ENCODE data around the gene GAS2L1.

Gene GAS2L1

DNA sequence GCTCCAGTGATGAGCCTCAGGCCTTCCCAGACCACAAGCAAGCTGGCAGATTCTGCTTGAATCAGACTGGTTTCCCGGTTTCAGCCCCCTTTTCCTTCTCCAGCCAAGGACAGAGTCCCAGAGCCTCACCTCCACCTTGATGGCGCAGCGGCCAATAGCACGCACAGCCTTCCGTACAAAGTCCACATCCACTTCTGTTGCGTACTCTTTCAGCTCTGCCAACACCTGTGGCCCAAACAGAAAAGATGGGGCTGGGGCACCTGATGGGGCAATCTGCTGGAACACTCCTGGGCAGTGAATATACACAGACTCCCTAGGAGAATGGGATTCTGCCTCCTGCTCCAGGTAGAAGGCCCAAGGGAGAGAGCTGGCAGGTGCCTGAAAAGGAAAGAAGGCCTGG lies 44.6 kb downstream of the GAS2L1 start:
- Histone ChIP-seq H3K27ac (ENCODE audit: low read length, poor library complexity, severe bottlenecking) (no peak overlapping the region), H2BK5ac (ENCODE audit: low read depth, low read length, poor library complexity, severe bottlenecking) (no peak overlapping the region), H3K9ac (ENCODE audit: low read length) (no peak overlapping the region), H3K27me3 (ENCODE audit: control insufficient read depth in 1 of 2, insufficient read depth in 1 of 2, low read length in 2 of 2) (no peaks in the 10 kb centered on the region), H3K79me1 (replicated peaks; ENCODE audit: low read length, poor library complexity, severe bottlenecking) (peaks cover 9% of the 10 kb centered on the region), H2BK12ac (ENCODE audit: low read length in 2 of 2) (no peak overlapping the region), H3K4me2 (ENCODE audit: low read length, poor library complexity, severe bottlenecking) (no peak overlapping the region), H3K23ac (ENCODE audit: low read length in 2 of 2) (no peak overlapping the region), H4K8ac (ENCODE audit: low read length) (no peak overlapping the region), H2BK15ac (ENCODE audit: low read depth, poor library complexity, severe bottlenecking) (no peak overlapping the region), H3K4ac (ENCODE audit: low read depth in 1 of 2, low read length in 2 of 2) (no peak overlapping the region), H3K4me3 (ENCODE audit: insufficient read depth in 1 of 2, low read depth in 1 of 2, low read length in 2 of 2) (no peak overlapping the region), H3K14ac (ENCODE audit: low read length in 2 of 2) (no peak overlapping the region), H3K9me3 (ENCODE audit: control insufficient read depth, low read length) (no peaks in the 10 kb centered on the region), H4K91ac (ENCODE audit: low read length) (no peak overlapping the region), H3K4me1 (ENCODE audit: control insufficient read depth, insufficient read depth, low read depth, low read length) (peaks cover 3% of the 10 kb centered on the region), H3K36me3 (ENCODE audit: control insufficient read depth in 1 of 2, insufficient read depth in 2 of 2, low read depth in 1 of 2, low read length in 2 of 2) (peaks cover 79 to 96% of the 10 kb centered on the region in 2 experiments), H3K18ac (ENCODE audit: low read depth in 1 of 2, low read length in 2 of 2) (no peak overlapping the region), H2AFZ (ENCODE audit: low read depth, low read length) (no peak overlapping the region), H2BK120ac (ENCODE audit: low read depth, low read length) (no peak overlapping the region), H2AK5ac (ENCODE audit: low read length, severe bottlenecking) (no peak overlapping the region)
- no peak for DNase-seq
- WGBS: 97% methylated on average over 6 of the region's 6 CpGs

DNA sequence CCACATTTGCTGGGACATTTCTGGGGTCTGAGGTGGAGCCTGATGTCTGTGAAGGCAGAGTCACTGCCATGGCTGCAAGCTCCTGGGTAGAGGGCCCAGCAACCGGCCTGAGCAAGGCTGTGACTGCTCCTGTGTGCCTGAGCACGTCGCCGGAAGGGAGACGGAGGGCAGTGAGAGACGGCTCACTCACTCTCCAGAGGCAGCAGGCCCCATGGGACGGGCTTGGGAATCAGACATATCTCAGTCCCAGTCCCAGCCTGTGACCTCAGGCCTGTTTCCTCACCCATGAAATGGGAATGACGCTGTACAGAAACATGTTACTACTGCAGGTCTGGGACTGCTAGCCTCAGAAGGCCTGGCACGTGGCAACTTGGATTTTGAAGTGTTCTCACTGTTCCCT lies 45.4 kb downstream of the GAS2L1 start:
- no peak overlapping the region for H3K4me2 ChIP-seq (ENCODE audit: low read length, poor library complexity, severe bottlenecking)
- H3K4ac ChIP-seq (ENCODE audit: low read depth in 1 of 2, low read length in 2 of 2): no peak overlapping the region
- no peak overlapping the region for H2BK5ac ChIP-seq (ENCODE audit: low read depth, low read length, poor library complexity, severe bottlenecking)
- no peak overlapping the region for H4K91ac ChIP-seq (ENCODE audit: low read length)
- no peaks in the 10 kb centered on the region for H3K27me3 ChIP-seq (ENCODE audit: control insufficient read depth in 1 of 2, insufficient read depth in 1 of 2, low read length in 2 of 2)
- no peak overlapping the region for H2AK5ac ChIP-seq (ENCODE audit: low read length, severe bottlenecking)
- H3K27ac ChIP-seq (ENCODE audit: low read length, poor library complexity, severe bottlenecking): no peak overlapping the region
- no peak overlapping the region for H2BK12ac ChIP-seq (ENCODE audit: low read length in 2 of 2)
- H3K4me3 ChIP-seq (ENCODE audit: insufficient read depth in 1 of 2, low read depth in 1 of 2, low read length in 2 of 2): no peak overlapping the region
- no peak for DNase-seq
- H2BK15ac ChIP-seq (ENCODE audit: low read depth, poor library complexity, severe bottlenecking): no peak overlapping the region
- no peak overlapping the region for H3K14ac ChIP-seq (ENCODE audit: low read length in 2 of 2)
- H3K79me1 ChIP-seq (replicated peaks; ENCODE audit: low read length, poor library complexity, severe bottlenecking): peaks cover 10% of the 10 kb centered on the region
- 94% methylated on average over 8 of the region's 9 CpGs for WGBS
- H3K9ac ChIP-seq (ENCODE audit: low read length): no peak overlapping the region
- peaks cover 3% of the 10 kb centered on the region for H3K4me1 ChIP-seq (ENCODE audit: control insufficient read depth, insufficient read depth, low read depth, low read length)
- H3K36me3 ChIP-seq (ENCODE audit: control insufficient read depth in 1 of 2, insufficient read depth in 2 of 2, low read depth in 1 of 2, low read length in 2 of 2): peaks cover 78 to 95% of the 10 kb centered on the region in 2 experiments
- H2BK120ac ChIP-seq (ENCODE audit: low read depth, low read length): no peak overlapping the region
- no peak overlapping the region for H3K18ac ChIP-seq (ENCODE audit: low read depth in 1 of 2, low read length in 2 of 2)
- H2AFZ ChIP-seq (ENCODE audit: low read depth, low read length): no peak overlapping the region
- H3K9me3 ChIP-seq (ENCODE audit: control insufficient read depth, low read length): no peaks in the 10 kb centered on the region
- H4K8ac ChIP-seq (ENCODE audit: low read length): no peak overlapping the region
- no peak overlapping the region for H3K23ac ChIP-seq (ENCODE audit: low read length in 2 of 2)

DNA sequence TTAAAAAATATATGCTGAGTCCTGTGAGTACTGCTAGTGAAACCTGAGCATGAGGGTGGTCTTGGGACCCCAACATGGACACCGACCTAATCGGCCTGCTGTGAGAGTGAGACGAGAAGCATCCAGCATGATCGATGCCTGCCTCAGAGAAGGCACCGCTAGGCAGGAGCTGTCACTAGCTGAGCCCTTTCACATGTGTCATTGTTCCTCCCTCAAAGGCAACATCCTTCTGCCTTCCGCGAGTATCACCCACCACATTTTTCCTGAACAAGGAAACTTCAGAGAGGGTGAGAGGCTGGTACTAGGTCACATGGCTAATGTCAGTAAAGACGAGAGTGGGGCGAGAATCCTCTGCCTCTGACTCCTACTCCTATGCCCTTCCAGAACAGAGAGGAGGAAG lies 46.3 kb downstream of the GAS2L1 start:
- Histone ChIP-seq H3K9me3 (ENCODE audit: control insufficient read depth, low read length) (no peaks in the 10 kb centered on the region), H3K4me1 (ENCODE audit: control insufficient read depth, insufficient read depth, low read depth, low read length) (peaks cover 3% of the 10 kb centered on the region), H3K27me3 (ENCODE audit: control insufficient read depth in 1 of 2, insufficient read depth in 1 of 2, low read length in 2 of 2) (no peaks in the 10 kb centered on the region), H2BK15ac (ENCODE audit: low read depth, poor library complexity, severe bottlenecking) (no peak overlapping the region), H3K18ac (ENCODE audit: low read depth in 1 of 2, low read length in 2 of 2) (no peak overlapping the region), H2AFZ (ENCODE audit: low read depth, low read length) (no peak overlapping the region), H2BK120ac (ENCODE audit: low read depth, low read length) (no peak overlapping the region), H2BK5ac (ENCODE audit: low read depth, low read length, poor library complexity, severe bottlenecking) (no peak overlapping the region), H3K23ac (ENCODE audit: low read length in 2 of 2) (no peak overlapping the region), H4K8ac (ENCODE audit: low read length) (no peak overlapping the region), H2BK12ac (ENCODE audit: low read length in 2 of 2) (no peak overlapping the region), H3K79me1 (replicated peaks; ENCODE audit: low read length, poor library complexity, severe bottlenecking) (peaks cover 6% of the 10 kb centered on the region), H4K91ac (ENCODE audit: low read length) (no peak overlapping the region), H3K4me3 (ENCODE audit: insufficient read depth in 1 of 2, low read depth in 1 of 2, low read length in 2 of 2) (no peak overlapping the region), H3K27ac (ENCODE audit: low read length, poor library complexity, severe bottlenecking) (no peak overlapping the region), H3K4me2 (ENCODE audit: low read length, poor library complexity, severe bottlenecking) (no peak overlapping the region), H2AK5ac (ENCODE audit: low read length, severe bottlenecking) (no peak overlapping the region), H3K4ac (ENCODE audit: low read depth in 1 of 2, low read length in 2 of 2) (no peak overlapping the region), H3K36me3 (ENCODE audit: control insufficient read depth in 1 of 2, insufficient read depth in 2 of 2, low read depth in 1 of 2, low read length in 2 of 2) (peaks cover 79 to 87% of the 10 kb centered on the region in 2 experiments), H3K9ac (ENCODE audit: low read length) (no peak overlapping the region), H3K14ac (ENCODE audit: low read length in 2 of 2) (no peak overlapping the region)
- 83% methylated on average over 4 of the region's 9 CpGs for WGBS
- DNase-seq: no peak

DNA sequence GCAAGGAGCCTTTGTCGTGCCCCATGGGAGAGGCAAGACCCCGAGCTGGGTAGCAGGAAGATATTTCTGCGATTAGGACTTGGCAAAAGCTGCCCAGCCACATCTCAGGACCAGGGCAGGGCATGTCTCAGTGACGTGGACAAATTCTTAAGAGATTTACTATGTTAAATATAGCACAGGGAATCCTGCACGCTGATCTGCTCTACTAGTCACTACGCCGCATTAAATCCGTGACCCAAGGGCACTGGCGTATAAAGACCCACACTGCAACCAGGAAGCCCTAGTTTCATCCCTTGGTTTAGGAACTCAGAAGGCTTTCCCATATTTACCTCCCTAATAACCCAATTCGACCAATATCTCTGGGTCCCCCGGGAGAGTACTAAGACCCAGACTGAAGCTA lies 46.8 kb downstream of the GAS2L1 start:
- H3K36me3 ChIP-seq (ENCODE audit: control insufficient read depth in 1 of 2, insufficient read depth in 2 of 2, low read depth in 1 of 2, low read length in 2 of 2): peaks cover 84 to 87% of the 10 kb centered on the region in 2 experiments
- no peak overlapping the region for H3K4me2 ChIP-seq (ENCODE audit: low read length, poor library complexity, severe bottlenecking)
- no peak overlapping the region for H2BK5ac ChIP-seq (ENCODE audit: low read depth, low read length, poor library complexity, severe bottlenecking)
- no peak overlapping the region for H2BK15ac ChIP-seq (ENCODE audit: low read depth, poor library complexity, severe bottlenecking)
- H3K4ac ChIP-seq (ENCODE audit: low read depth in 1 of 2, low read length in 2 of 2): no peak overlapping the region
- H3K18ac ChIP-seq (ENCODE audit: low read depth in 1 of 2, low read length in 2 of 2): no peak overlapping the region
- H3K9me3 ChIP-seq (ENCODE audit: control insufficient read depth, low read length): no peaks in the 10 kb centered on the region
- no peaks in the 10 kb centered on the region for H3K27me3 ChIP-seq (ENCODE audit: control insufficient read depth in 1 of 2, insufficient read depth in 1 of 2, low read length in 2 of 2)
- no peak overlapping the region for H2AK5ac ChIP-seq (ENCODE audit: low read length, severe bottlenecking)
- no peak overlapping the region for H3K14ac ChIP-seq (ENCODE audit: low read length in 2 of 2)
- H4K8ac ChIP-seq (ENCODE audit: low read length): no peak overlapping the region
- no peak overlapping the region for H2BK120ac ChIP-seq (ENCODE audit: low read depth, low read length)
- no peak overlapping the region for H3K4me3 ChIP-seq (ENCODE audit: insufficient read depth in 1 of 2, low read depth in 1 of 2, low read length in 2 of 2)
- H3K4me1 ChIP-seq (ENCODE audit: control insufficient read depth, insufficient read depth, low read depth, low read length): peaks cover 3% of the 10 kb centered on the region
- DNase-seq: no peak
- H3K9ac ChIP-seq (ENCODE audit: low read length): no peak overlapping the region
- peaks cover 8% of the 10 kb centered on the region for H3K79me1 ChIP-seq (replicated peaks; ENCODE audit: low read length, poor library complexity, severe bottlenecking)
- 98% methylated on average over 11 of the region's 11 CpGs for WGBS
- no peak overlapping the region for H2BK12ac ChIP-seq (ENCODE audit: low read length in 2 of 2)
- no peak overlapping the region for H4K91ac ChIP-seq (ENCODE audit: low read length)
- no peak overlapping the region for H2AFZ ChIP-seq (ENCODE audit: low read depth, low read length)
- no peak overlapping the region for H3K27ac ChIP-seq (ENCODE audit: low read length, poor library complexity, severe bottlenecking)
- no peak overlapping the region for H3K23ac ChIP-seq (ENCODE audit: low read length in 2 of 2)
